Fibroblast of villous mesenchyme (primary cell): ENCODE results near the gene JMJD1C. TPM values are rescaled to one million over a fixed set of nuclear protein-coding genes. Genes with fewer than 3 reads are reported as not detected.

ENCODE experiments used
- DNase-seq: peaks from one replicate; pipeline ENCODE4 v3.0.0-alpha.2; 2010; ENCODE audit warnings: low read depth
- H3K4me3 ChIP-seq: 2 replicates; pipeline ENCODE4 v1.5.1; 2011; ENCODE audit warnings: low read depth, mild to moderate bottlenecking, low read length
- total RNA-seq: library from RNA; depleted of rRNA; stranded (reverse); fragments of >200 nt; gene quantifications from 2 replicates; pipeline ENCODE4 v1.2.3, GENCODE V29; 2012
- TF ChIP-seq, protein P1 (sequence below): IDR thresholded peaks from 2 replicates; pipeline ENCODE4 v1.5.1; 2012; ENCODE audit warnings: low read depth, mild to moderate bottlenecking, low read length; ENCODE audit not compliant: insufficient read depth

The JMJD1C gene
- total RNA-seq, 1 donor, result 98.4 TPM

DNA sequence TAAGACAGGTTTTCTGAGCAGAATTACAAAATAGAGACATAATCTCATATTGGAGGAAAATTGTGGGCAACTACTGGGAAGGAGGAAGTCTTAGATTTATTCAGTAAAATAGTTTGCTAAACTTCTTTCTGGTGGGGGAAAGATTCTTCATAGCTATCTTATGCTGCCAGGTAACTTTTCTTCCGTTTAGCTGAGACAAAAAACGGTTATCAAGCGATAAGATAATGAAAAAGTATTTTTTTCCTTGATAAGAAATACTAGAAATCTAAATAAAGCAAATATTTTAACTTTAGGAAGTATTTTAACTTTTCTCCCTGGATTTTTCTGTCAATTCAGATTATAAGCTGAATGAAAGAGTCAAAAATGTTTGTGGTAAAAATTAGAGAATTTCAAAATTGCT lies 52.3 kb downstream of the JMJD1C start:
- TF ChIP-seq, protein P1, sequence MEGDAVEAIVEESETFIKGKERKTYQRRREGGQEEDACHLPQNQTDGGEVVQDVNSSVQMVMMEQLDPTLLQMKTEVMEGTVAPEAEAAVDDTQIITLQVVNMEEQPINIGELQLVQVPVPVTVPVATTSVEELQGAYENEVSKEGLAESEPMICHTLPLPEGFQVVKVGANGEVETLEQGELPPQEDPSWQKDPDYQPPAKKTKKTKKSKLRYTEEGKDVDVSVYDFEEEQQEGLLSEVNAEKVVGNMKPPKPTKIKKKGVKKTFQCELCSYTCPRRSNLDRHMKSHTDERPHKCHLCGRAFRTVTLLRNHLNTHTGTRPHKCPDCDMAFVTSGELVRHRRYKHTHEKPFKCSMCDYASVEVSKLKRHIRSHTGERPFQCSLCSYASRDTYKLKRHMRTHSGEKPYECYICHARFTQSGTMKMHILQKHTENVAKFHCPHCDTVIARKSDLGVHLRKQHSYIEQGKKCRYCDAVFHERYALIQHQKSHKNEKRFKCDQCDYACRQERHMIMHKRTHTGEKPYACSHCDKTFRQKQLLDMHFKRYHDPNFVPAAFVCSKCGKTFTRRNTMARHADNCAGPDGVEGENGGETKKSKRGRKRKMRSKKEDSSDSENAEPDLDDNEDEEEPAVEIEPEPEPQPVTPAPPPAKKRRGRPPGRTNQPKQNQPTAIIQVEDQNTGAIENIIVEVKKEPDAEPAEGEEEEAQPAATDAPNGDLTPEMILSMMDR, result no peak
- DNase-seq, result no peak
- H3K4me3 ChIP-seq, result no peak overlapping the region

DNA sequence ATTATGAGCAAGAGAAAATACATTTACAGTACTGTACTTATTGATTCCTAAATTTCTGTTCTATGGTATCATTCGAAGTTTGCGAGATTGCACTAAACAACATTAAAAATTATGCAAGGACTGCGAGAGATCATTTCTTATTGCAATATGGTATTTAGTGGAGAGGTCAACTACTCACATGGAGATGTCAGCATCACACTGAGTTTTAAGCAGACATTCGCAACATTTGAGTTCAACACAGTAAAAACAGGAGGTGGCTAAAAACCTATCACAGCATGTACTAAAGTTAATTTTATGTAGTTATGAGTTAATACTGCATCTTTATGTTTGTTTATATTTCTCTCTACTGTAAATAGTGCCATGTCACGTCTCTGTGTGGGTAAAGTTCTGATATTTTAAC lies 53.5 kb downstream of the JMJD1C start:
- TF ChIP-seq, protein P1, result no peak
- DNase-seq, result no peak

DNA sequence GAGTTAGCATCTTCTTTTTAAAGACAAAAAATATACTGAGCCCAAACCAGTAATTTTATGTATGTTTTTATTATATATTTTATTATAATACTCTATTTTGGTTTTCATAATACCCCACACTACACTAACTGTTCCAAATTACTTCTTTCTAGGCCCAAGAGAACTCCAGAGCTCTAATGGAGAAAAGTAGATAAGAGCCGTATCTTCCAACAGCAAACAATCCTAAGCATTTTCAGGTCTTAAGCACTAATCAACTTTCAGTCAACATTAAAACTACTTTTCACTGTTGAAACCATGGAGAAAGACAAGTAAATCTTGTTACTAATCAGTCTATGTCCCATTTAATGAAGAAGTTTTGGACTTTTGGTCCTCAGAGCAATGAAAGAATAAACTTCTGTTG lies 55.1 kb downstream of the JMJD1C start:
- no peak overlapping the region for H3K4me3 ChIP-seq
- no peak for DNase-seq
- TF ChIP-seq, protein P1, result no peak

More for the DNA sequence above, 53.5 kb downstream of the JMJD1C start:
- H3K4me3 ChIP-seq, result no peak overlapping the region

DNA sequence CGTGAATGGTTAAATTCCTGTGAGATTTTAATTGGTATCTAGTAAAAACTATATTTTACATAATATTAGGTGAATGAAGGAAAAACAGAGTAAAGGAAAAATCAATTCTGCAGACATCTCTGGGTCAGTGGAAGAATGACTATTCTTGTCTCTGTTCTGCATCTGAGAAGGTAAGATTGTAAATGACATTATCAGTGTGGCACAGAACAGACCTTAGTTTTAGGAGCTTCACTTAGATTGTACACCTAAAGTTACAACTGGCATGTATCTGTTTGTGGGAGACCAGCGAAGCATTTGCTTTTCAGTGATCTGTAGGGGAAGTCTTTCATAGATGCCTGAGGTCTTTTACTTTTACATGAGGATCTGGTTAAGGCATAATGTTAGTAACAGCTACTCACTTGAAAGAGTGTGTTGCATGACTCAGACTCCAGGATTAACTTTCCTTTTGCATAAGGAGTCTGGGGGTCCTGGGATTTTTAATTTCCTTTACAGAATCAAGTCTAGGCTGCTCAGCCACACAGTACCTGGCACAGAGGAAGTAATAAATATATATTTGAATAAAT lies 56.2 kb downstream of the JMJD1C start:
- peak; percentile 63 for DNase-seq
- no peak overlapping the region for H3K4me3 ChIP-seq
- TF ChIP-seq, protein P1, result no peak

DNA sequence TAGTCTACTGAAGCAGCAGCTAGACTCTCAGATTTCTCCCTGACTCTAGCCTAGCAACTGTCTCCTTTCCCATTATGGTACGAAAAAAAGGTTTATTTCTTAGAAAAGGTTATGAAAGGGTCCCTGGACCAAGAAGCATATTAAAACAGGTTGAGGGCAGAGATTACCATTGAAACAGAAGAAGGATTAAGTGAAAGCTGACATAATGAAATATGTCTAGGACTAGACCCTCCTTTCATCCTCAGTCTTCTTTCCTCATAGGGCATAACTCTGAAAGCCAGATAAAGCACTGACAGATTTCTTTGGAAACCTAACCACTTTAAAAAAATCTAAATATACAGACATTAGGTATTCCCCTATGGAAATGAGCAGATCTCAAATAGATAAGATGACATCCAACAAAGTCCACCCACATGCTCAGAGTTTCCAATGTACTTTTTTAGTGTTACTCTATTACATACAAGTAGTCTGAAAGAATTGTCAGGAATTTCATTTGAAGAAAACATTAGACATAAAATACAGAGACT lies 58.6 kb downstream of the JMJD1C start:
- no peak for DNase-seq
- TF ChIP-seq, protein P1, result no peak
- H3K4me3 ChIP-seq, result no peak overlapping the region

DNA sequence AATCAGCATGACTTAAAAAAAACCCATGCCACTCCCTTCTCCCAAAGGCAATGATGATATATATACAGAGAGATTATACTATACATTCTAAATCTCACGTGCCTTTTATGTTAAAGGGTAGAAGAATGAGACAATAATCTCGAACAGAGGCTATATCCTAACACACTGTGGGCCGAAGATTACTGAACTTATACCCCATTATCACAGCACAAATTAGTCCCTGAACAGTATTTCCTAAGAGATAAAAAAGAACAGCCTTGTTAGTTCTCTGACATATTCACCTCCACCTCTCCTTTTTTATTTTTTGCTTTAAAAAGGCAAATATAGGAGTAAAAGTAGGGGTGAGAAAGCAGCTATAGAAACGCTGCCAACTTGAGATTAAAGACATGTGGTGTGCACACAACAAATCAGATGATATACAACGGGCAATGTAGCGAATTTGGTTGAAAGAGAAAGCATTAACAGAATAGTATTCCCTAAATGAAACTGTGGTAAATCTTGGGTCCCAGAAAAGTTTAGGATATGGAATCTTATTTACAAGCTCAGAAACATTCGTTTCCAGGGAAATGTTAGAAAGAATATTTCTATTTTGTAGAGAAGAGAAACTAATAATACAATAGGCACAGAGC lies 69.5 kb downstream of the JMJD1C start:
- peak overlapping the region; percentile 4 for H3K4me3 ChIP-seq
- TF ChIP-seq, protein P1, result no peak
- peak; percentile 33 for DNase-seq
